HepG2 (cell line): ENCODE measurements around the gene CLPTM1. TPM values are rescaled to one million over a fixed set of nuclear protein-coding genes. Genes with fewer than 3 reads are reported as not detected.
A peak's percentile ranks its signal among the peaks of the same experiment; 100 is the strongest.

Experiments
- ATAC-seq: fragments of 200-7000 bp; cut with Tn5 transposase; 3 replicates; pipeline ENCODE4 v1.9.1; 2020; ENCODE audit warnings: mild to moderate bottlenecking, moderate library complexity
- BruUV-seq: library from RNA; stranded (reverse); fragments of 400-500 nt; replicated peaks from 2 replicates; lab custom pipeline; 2021; lab: Mats Ljungman, UMichigan
- CTCF ChIA-PET: fragments of 300-600 bp; formaldehyde crosslinking; extraction: SDS; loops from one replicate; lab custom pipeline; 2021; ENCODE audit warnings: low total read pairs, inconsistent platforms, low intra/inter-chr PET ratio; lab: Yijun Ruan, JAX
- POLR2A ChIA-PET: fragments of 350-600 bp; sonication (Branson Sonifier 250); formaldehyde crosslinking; loops from one replicate; lab custom pipeline; 2020; ENCODE audit warnings: antibody characterized with exemption, inconsistent platforms; lab: Yijun Ruan, JAX
- DNase-seq: peaks from one replicate; pipeline ENCODE4 v3.0.0-alpha.2; 2015; ENCODE audit warnings: low spot score
- FAIRE-seq: peaks from 3 replicates; lab custom pipeline; 2011; peaks lifted over from hg19 to GRCh38; lab: Jason Lieb, UNC
- H2AFZ ChIP-seq: one replicate; pipeline ENCODE4 v1.6.1; 2011; ENCODE audit warnings: low read length, inconsistent platforms
- H3K27ac ChIP-seq: fragments of 300-600 bp; 3 replicates; pipeline ENCODE4 v1.8.0; 2011; ENCODE audit warnings: mixed run types, mild to moderate bottlenecking, mixed read lengths, low read length, inconsistent platforms; ENCODE audit not compliant: insufficient read depth; ENCODE audit errors: extremely low read length
- H3K27me3 ChIP-seq, 2 experiments: fragments of 200-600 bp in 1 of 2; 2 replicates in 1 of 2; 3 replicates in 1 of 2; pipeline versions ENCODE4 v1.6.0 to v1.8.0; 2011; ENCODE audit warnings: low read length in 2 of 2, mild to moderate bottlenecking in 2 of 2, moderate library complexity in 2 of 2, inconsistent platforms in 1 of 2; ENCODE audit not compliant: insufficient read depth in 2 of 2, control insufficient read depth in 1 of 2
- H3K36me3 ChIP-seq, 2 experiments: fragments of 200-600 bp in 1 of 2; replicated peaks in 1 of 2; 2 replicates in 1 of 2; 3 replicates in 1 of 2; pipeline versions ENCODE4 v1.5.1 to v1.8.0; 2011; ENCODE audit warnings: low read length in 2 of 2, inconsistent platforms in 1 of 2; ENCODE audit not compliant: insufficient read depth in 2 of 2, control insufficient read depth in 1 of 2
- H3K4me1 ChIP-seq: 2 replicates; pipeline ENCODE4 v1.5.1; 2012; ENCODE audit warnings: low read length, inconsistent platforms; ENCODE audit not compliant: insufficient read depth
- H3K4me2 ChIP-seq: 2 replicates; pipeline ENCODE4 v1.6.0; 2011; ENCODE audit warnings: low read depth, low read length, inconsistent platforms
- H3K4me3 ChIP-seq, 3 experiments: fragments of 200-600 bp in 1 of 3; sonication (generic), shearing (Covaris generic) in 1 of 3; replicated peaks in 1 of 3; 2 replicates each; pipeline ENCODE4 v1.5.1; 2011 to 2016; ENCODE audit warnings: low read length in 3 of 3, inconsistent platforms in 2 of 3, low read depth in 2 of 3, mild to moderate bottlenecking in 2 of 3, control low read depth in 1 of 3, mixed read lengths in 1 of 3; ENCODE audit not compliant: insufficient read depth in 1 of 3
- H3K79me2 ChIP-seq: one replicate; pipeline ENCODE4 v1.6.1; 2011; ENCODE audit warnings: low read length, inconsistent platforms; ENCODE audit not compliant: insufficient read depth
- H3K9ac ChIP-seq: 2 replicates; pipeline ENCODE4 v1.6.0; 2011; ENCODE audit warnings: mild to moderate bottlenecking, low read depth, low read length, inconsistent platforms; ENCODE audit not compliant: insufficient read depth
- H3K9me3 ChIP-seq: 2 replicates; pipeline ENCODE4 v1.5.1; 2012; ENCODE audit warnings: mild to moderate bottlenecking, low read length
- H4K20me1 ChIP-seq: 2 replicates; pipeline ENCODE4 v1.6.0; 2011; ENCODE audit warnings: inconsistent platforms, mild to moderate bottlenecking, low read length, moderate library complexity; ENCODE audit not compliant: insufficient read depth
- ATF7 ChIP-seq, 2 experiments: fragments of 450-650 bp in 1 of 2; sonication (generic) in 1 of 2; formaldehyde crosslinking in 1 of 2; IDR thresholded peaks; 2 replicates each; pipeline versions ENCODE4 v1.4.0 to v1.6.1; 2016 to 2020; ENCODE audit warnings: antibody characterized with exemption in 1 of 2, mild to moderate bottlenecking in 1 of 2, missing genetic modification reagents in 1 of 2
- CEBPB ChIP-seq: IDR thresholded peaks from 2 replicates; pipeline ENCODE4 v1.6.1; 2011; ENCODE audit warnings: low read depth, low read length, improper control_type of control experiment, borderline replicate concordance
- CEBPG ChIP-seq: IDR thresholded peaks from 2 replicates; pipeline ENCODE4 v1.6.1; 2016
- CREB1 ChIP-seq, 2 experiments: fragments of 450-650 bp in 1 of 2; IDR thresholded peaks; 2 replicates each; pipeline ENCODE4 v1.6.1; 2016 to 2017; ENCODE audit warnings: control low read depth in 1 of 2, mild to moderate bottlenecking in 1 of 2, missing compliant biosample characterization in 1 of 2, missing genetic modification characterization in 1 of 2
- HNF4A ChIP-seq: sonication (generic); formaldehyde crosslinking; IDR thresholded peaks from 2 replicates; pipeline ENCODE4 v1.4.0; 2020; ENCODE audit warnings: missing genetic modification reagents
- HNF4G ChIP-seq, 2 experiments: sonication (generic) in 1 of 2; formaldehyde crosslinking in 1 of 2; IDR thresholded peaks; 2 replicates each; pipeline versions ENCODE4 v1.4.0 to v1.6.1; 2011 to 2020; ENCODE audit warnings: borderline replicate concordance in 2 of 2, low read depth in 2 of 2, mild to moderate bottlenecking in 2 of 2, low read length in 1 of 2, missing genetic modification reagents in 1 of 2, moderate library complexity in 1 of 2
- SUZ12 ChIP-seq: fragments of 150-350 bp; IDR thresholded peaks from 2 replicates; pipeline ENCODE4 v1.6.1; 2014; ENCODE audit warnings: low read depth, low read length
- ZNF652 ChIP-seq: IDR thresholded peaks from 2 replicates; pipeline ENCODE4 v1.6.1; 2016; ENCODE audit warnings: low read depth, borderline replicate concordance
- WGBS: methylation state at CpG from one replicate; pipeline ENCODE4 v1.1.6; 2017; ENCODE audit warnings: low lambda C conversion rate; 5-methylcytosine and 5-hydroxymethylcytosine counted together
- in situ Hi-C: cut with HindIII; loops from 2 replicates; pipeline ENCODE4 v1.10.0; 2017; ENCODE audit warnings: low pct_unique_long_range_greater_than_20kb; ENCODE audit not compliant: extremely low pct_ligation_motif_present
- intact Hi-C: fragments of 100-400 bp; cut with micrococcal nuclease; formaldehyde crosslinking; loops from one replicate; pipeline ENCODE4 v1.10.0; 2022; ENCODE audit not compliant: unreplicated experiment
- polyA plus RNA-seq, 8 experiments: library from polyadenylated mRNA; depleted of rRNA in 3 of 8; stranded (reverse) in 7 of 8; unstranded in 1 of 8; fragments of >200 nt; fragmentation: Illumina TruSeq in 4 of 8; extraction: Trizol in 4 of 8; gene quantifications; 2 replicates each; pipeline versions ENCODE4 v1.2.1 to v1.2.3, GENCODE V29; 2011 to 2016; ENCODE audit warnings: low read depth in 4 of 8, missing spikeins in 1 of 8, mixed read lengths in 1 of 8; ENCODE audit not compliant: insufficient read depth in 1 of 8
- total RNA-seq, 5 experiments: library from RNA; depleted of rRNA; stranded (reverse); fragments of >200 nt; fragmentation: Illumina TruSeq; extraction: Trizol; gene quantifications; 2 replicates each; pipeline ENCODE4 v1.2.3, GENCODE V29; 2016; ENCODE audit warnings: low read depth in 1 of 5
- TF ChIP-seq, protein P1 (sequence below): IDR thresholded peaks from 2 replicates; pipeline ENCODE4 v1.6.1; 2016; ENCODE audit warnings: missing biosample characterization, missing genetic modification reagents, low read depth
- TF ChIP-seq, protein P2 (sequence below): sonication (generic); formaldehyde crosslinking; conservative IDR thresholded peaks from 2 replicates; pipeline ENCODE4 v1.4.0; 2020; ENCODE audit warnings: mild to moderate bottlenecking, missing genetic modification reagents, moderate library complexity
- TF ChIP-seq, protein P3 (sequence below): sonication (generic); formaldehyde crosslinking; IDR thresholded peaks from 2 replicates; pipeline ENCODE4 v1.5.1; 2020; ENCODE audit warnings: missing genetic modification reagents, mild to moderate bottlenecking, borderline replicate concordance
- TF ChIP-seq, protein P4 (sequence below): sonication (generic); formaldehyde crosslinking; IDR thresholded peaks from 2 replicates; pipeline ENCODE4 v1.4.0; 2020; ENCODE audit warnings: missing genetic modification reagents, mild to moderate bottlenecking, borderline replicate concordance

CLPTM1 gene
- total and polyA plus RNA-seq, 2 of the 13 experiments (the other 11 are each of a cell fraction or from before 2014, with no cell fraction given) = 34.9 to 42.8 TPM

DNA sequence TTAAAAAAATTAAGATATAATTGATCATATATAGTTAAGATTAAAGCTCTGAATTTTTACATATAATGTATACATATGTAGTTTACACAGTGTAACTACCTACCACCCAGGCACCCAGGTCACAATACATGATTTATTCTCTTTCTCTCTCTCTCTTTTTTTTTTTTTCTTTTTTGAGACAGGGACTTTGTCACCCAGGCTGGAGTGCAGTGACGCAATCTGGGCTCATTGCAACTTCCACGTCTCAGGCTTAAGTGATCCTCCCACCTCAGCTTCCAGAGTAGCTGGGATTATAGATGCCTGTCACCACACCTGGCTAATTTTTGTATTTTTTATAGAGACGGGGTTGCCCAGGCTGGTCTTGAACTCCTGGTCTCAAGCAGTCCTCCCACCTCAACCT is 64.9 kb downstream of the CLPTM1 start:
- intact Hi-C loops (no loop called here), in situ Hi-C loops (no loop called here)
- H3K79me2 ChIP-seq = no peaks in the 10 kb centered on the region
- TF ChIP-seq, protein P1, sequence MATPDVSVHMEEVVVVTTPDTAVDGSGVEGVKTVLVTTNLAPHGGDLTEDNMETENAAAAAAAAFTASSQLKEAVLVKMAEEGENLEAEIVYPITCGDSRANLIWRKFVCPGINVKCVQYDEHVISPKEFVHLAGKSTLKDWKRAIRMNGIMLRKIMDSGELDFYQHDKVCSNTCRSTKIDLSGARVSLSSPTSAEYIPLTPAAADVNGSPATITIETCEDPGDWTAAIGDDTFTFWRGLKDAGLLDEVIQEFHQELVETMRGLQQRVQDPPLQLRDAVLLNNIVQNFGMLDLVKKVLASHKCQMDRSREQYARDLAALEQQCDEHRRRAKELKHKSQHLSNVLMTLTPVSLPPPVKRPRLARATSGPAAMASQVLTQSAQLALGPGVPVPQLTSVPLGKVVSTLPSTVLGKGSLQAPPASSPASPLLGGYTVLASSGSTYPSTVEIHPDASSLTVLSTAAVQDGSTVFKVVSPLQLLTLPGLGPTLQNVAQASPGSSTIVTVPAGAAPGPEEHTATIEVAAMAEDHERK (CRISPR knock-in tag) = no peak
- TF ChIP-seq, protein P2, sequence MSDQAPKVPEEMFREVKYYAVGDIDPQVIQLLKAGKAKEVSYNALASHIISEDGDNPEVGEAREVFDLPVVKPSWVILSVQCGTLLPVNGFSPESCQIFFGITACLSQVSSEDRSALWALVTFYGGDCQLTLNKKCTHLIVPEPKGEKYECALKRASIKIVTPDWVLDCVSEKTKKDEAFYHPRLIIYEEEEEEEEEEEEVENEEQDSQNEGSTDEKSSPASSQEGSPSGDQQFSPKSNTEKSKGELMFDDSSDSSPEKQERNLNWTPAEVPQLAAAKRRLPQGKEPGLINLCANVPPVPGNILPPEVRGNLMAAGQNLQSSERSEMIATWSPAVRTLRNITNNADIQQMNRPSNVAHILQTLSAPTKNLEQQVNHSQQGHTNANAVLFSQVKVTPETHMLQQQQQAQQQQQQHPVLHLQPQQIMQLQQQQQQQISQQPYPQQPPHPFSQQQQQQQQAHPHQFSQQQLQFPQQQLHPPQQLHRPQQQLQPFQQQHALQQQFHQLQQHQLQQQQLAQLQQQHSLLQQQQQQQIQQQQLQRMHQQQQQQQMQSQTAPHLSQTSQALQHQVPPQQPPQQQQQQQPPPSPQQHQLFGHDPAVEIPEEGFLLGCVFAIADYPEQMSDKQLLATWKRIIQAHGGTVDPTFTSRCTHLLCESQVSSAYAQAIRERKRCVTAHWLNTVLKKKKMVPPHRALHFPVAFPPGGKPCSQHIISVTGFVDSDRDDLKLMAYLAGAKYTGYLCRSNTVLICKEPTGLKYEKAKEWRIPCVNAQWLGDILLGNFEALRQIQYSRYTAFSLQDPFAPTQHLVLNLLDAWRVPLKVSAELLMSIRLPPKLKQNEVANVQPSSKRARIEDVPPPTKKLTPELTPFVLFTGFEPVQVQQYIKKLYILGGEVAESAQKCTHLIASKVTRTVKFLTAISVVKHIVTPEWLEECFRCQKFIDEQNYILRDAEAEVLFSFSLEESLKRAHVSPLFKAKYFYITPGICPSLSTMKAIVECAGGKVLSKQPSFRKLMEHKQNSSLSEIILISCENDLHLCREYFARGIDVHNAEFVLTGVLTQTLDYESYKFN (CRISPR knock-in tag) = peak; percentile 36; the same call in 1 of the 2 replicates
- TF ChIP-seq CEBPB (peak; percentile 87), CREB1 (IDR thresholded peaks at IDR 0.05) (no peak), CREB1 (CRISPR knock-in tag; IDR thresholded peaks at IDR 0.05) (peak; percentile 43; the same call in 1 of the 2 replicates), HNF4G (IDR thresholded peaks at IDR 0.05; ENCODE audit: borderline replicate concordance, low read depth, low read length) (peak; percentile 53; the same call in 1 of the 2 replicates), HNF4G (CRISPR knock-in tag; IDR thresholded peaks at IDR 0.05; ENCODE audit: borderline replicate concordance, low read depth) (no peak), SUZ12 (no peak), HNF4A (CRISPR knock-in tag) (peak; percentile 68), ZNF652 (CRISPR knock-in tag) (no peak), ATF7 (IDR thresholded peaks at IDR 0.05) (peak; percentile 64; the same call in 1 of the 2 replicates), ATF7 (CRISPR knock-in tag; IDR thresholded peaks at IDR 0.05) (no peak), CEBPG (CRISPR knock-in tag) (peak; percentile 85)
- TF ChIP-seq, protein P3, sequence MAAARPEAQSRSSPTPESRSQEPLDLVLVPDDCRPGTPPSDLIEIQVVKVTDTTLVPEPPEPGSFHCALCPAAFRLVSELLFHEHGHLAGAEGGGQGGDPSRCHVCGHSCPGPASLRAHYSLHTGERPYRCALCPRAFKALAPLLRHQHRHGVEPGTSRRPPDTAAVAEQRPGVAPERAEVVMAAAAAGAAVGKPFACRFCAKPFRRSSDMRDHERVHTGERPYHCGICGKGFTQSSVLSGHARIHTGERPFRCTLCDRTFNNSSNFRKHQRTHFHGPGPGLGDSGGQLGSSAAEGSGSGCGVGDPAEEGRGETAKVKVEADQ (CRISPR knock-in tag) = no peak
- TF ChIP-seq, protein P4, sequence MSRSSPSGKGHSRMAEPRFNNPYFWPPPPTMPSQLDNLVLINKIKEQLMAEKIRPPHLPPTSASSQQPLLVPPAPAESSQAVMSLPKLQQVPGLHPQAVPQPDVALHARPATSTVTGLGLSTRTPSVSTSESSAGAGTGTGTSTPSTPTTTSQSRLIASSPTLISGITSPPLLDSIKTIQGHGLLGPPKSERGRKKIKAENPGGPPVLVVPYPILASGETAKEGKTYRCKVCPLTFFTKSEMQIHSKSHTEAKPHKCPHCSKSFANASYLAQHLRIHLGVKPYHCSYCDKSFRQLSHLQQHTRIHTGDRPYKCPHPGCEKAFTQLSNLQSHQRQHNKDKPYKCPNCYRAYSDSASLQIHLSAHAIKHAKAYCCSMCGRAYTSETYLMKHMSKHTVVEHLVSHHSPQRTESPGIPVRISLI (CRISPR knock-in tag) = peak; percentile 90
- H4K20me1 ChIP-seq = no peaks in the 10 kb centered on the region
- 40% methylated on average over 3 of the region's 3 CpGs for WGBS
- H3K4me2 ChIP-seq = no peak overlapping the region
- H3K9ac ChIP-seq = no peak overlapping the region
- CTCF ChIA-PET = no interaction called here
- no peak overlapping the region for H2AFZ ChIP-seq
- peak; percentile 18 for FAIRE-seq
- no peak overlapping the region for H3K4me3 ChIP-seq
- peak; percentile 58 for DNase-seq
- no peaks in the 10 kb centered on the region for H3K36me3 ChIP-seq
- no peaks in the 10 kb centered on the region for H3K9me3 ChIP-seq
- H3K4me1 ChIP-seq = 0 out of 2 replicates have a peak, but pooled peaks cover 16% of the 10 kb centered on the region
- no TSS peak for BruUV-seq
- no peak; the same call in 2 of the 3 replicates for ATAC-seq
- no peak overlapping the region for H3K27ac ChIP-seq
- POLR2A ChIA-PET = interaction anchor here (0.9 to 3.1 kb wide), 2 partner anchors 19 to 25 kb away, joined by 5 to 8 read pairs; partner anchors contain the start of gene CLASRP
- no peaks in the 10 kb centered on the region for H3K27me3 ChIP-seq
